MM.1S (cell line): Measurements from ENCODE around the gene OGFOD3.
"Not testable (repeated sequence)": the region's sequence is repeated elsewhere in the genome, so short reads cannot be mapped to it uniquely, and the experiment has no call there.

Experiments used
- DNase-seq: peaks from one replicate; pipeline ENCODE4 v3.0.0-alpha.2; 2015
- H2AFZ ChIP-seq: fragments of 300-600 bp; sonication (generic); 2 replicates; pipeline ENCODE4 v1.6.0; 2016; ENCODE audit warnings: antibody characterized with exemption, low read length
- H3F3A ChIP-seq: fragments of 300-600 bp; sonication (generic); 2 replicates; pipeline ENCODE4 v1.6.1; 2016; ENCODE audit warnings: mild to moderate bottlenecking, antibody characterized with exemption, low read length, moderate library complexity, mixed read lengths; ENCODE audit not compliant: insufficient read depth
- H3K27ac ChIP-seq: fragments of 300-600 bp; sonication (generic); 2 replicates; pipeline ENCODE4 v1.5.1; 2016; ENCODE audit warnings: mild to moderate bottlenecking, low read length
- H3K27me3 ChIP-seq: fragments of 300-600 bp; sonication (generic); replicated peaks from 2 replicates; pipeline ENCODE4 v1.6.0; 2016; ENCODE audit warnings: low read length; ENCODE audit not compliant: insufficient read depth
- H3K36me3 ChIP-seq: fragments of 300-600 bp; sonication (generic); replicated peaks from 2 replicates; pipeline ENCODE4 v1.6.1; 2016; ENCODE audit warnings: mild to moderate bottlenecking, low read length, mixed read lengths; ENCODE audit not compliant: insufficient read depth
- H3K4me1 ChIP-seq: fragments of 300-600 bp; sonication (generic); 2 replicates; pipeline ENCODE4 v1.6.1; 2016; ENCODE audit warnings: low read length, mixed read lengths
- H3K4me2 ChIP-seq: fragments of 300-600 bp; sonication (generic); 2 replicates; pipeline ENCODE4 v1.6.0; 2016; ENCODE audit warnings: low read depth, low read length
- H3K4me3 ChIP-seq: fragments of 300-600 bp; sonication (generic); 2 replicates; pipeline ENCODE4 v1.5.1; 2016; ENCODE audit warnings: low read length, mixed read lengths
- H3K79me2 ChIP-seq: fragments of 300-600 bp; sonication (generic); 2 replicates; pipeline ENCODE4 v1.6.1; 2016; ENCODE audit warnings: mixed run types, low read length, mixed read lengths
- H3K9ac ChIP-seq: fragments of 300-600 bp; sonication (generic); 2 replicates; pipeline ENCODE4 v1.6.1; 2016; ENCODE audit warnings: low read length, mixed read lengths
- H3K9me2 ChIP-seq: fragments of 300-600 bp; sonication (generic); replicated peaks from 2 replicates; pipeline ENCODE4 v1.6.1; 2016; ENCODE audit warnings: mild to moderate bottlenecking, low read length, mixed read lengths; ENCODE audit not compliant: insufficient read depth
- H3K9me3 ChIP-seq: fragments of 300-600 bp; sonication (generic); replicated peaks from 2 replicates; pipeline ENCODE4 v1.6.1; 2016; ENCODE audit warnings: mild to moderate bottlenecking, low read length, mixed read lengths; ENCODE audit not compliant: insufficient read depth
- H4K20me1 ChIP-seq: fragments of 300-600 bp; sonication (generic); 2 replicates; pipeline ENCODE4 v1.6.1; 2016; ENCODE audit warnings: mild to moderate bottlenecking, low read length, moderate library complexity, mixed read lengths; ENCODE audit not compliant: insufficient read depth
- CTCF ChIP-seq: fragments of 300-600 bp; sonication (generic); IDR thresholded peaks from 2 replicates; pipeline ENCODE4 v1.5.1; 2016; ENCODE audit warnings: antibody characterized with exemption, low read length, mixed read lengths
- EZH2 ChIP-seq: fragments of 300-600 bp; sonication (generic); optimal IDR thresholded peaks from 2 replicates; pipeline ENCODE3; 2017; ENCODE audit warnings: low read depth, mild to moderate bottlenecking, antibody characterized with exemption, low read length, mixed read lengths
- EZH2phosphoT487 ChIP-seq: fragments of 300-600 bp; sonication (generic); IDR thresholded peaks from 2 replicates; pipeline ENCODE4 v1.6.1; 2018; ENCODE audit warnings: antibody characterized with exemption, low read length

OGFOD3 gene

GRCh38 chr17:82463925-82464566, 45.7 kb upstream of the OGFOD3 start:
- Histone ChIP-seq H3K9me2 (no peaks in the 10 kb centered on the region), H3K4me2 (peak overlapping the region; percentile 45; the same call in 1 of the 2 replicates), H3K9me3 (no peaks in the 10 kb centered on the region), H4K20me1 (no peaks in the 10 kb centered on the region), H3K27me3 (no peaks in the 10 kb centered on the region), H3K79me2 (peaks cover 55% of the 10 kb centered on the region), H3F3A (peaks cover 25% of the 10 kb centered on the region), H3K4me1 (peaks cover 22% of the 10 kb centered on the region), H2AFZ (no peak overlapping the region), H3K4me3 (no peak overlapping the region), H3K9ac (no peak overlapping the region), H3K36me3 (peaks cover 4% of the 10 kb centered on the region), H3K27ac (peak overlapping the region; percentile 85; the same call in 1 of the 2 replicates)
- no peak for DNase-seq
- TF ChIP-seq EZH2, result no peak
- TF ChIP-seq CTCF, result no peak
- TF ChIP-seq EZH2phosphoT487, result no peak

- H2AFZ ChIP-seq, result no peak overlapping the region
- H3K9ac ChIP-seq, result no peak overlapping the region
- no peak overlapping the region for H3K27ac ChIP-seq
- no peak overlapping the region for H3K4me3 ChIP-seq
- H3K36me3 ChIP-seq, result no peaks in the 10 kb centered on the region; the same call in 1 of the 2 replicates
- no peaks in the 10 kb centered on the region for H3K27me3 ChIP-seq
- no peaks in the 10 kb centered on the region for H4K20me1 ChIP-seq
- H3K9me2 ChIP-seq, result no peaks in the 10 kb centered on the region
- no peaks in the 10 kb centered on the region for H3K9me3 ChIP-seq
- H3K4me2 ChIP-seq, result no peak overlapping the region
- H3K79me2 ChIP-seq, result peaks cover 58% of the 10 kb centered on the region
- peaks cover 31% of the 10 kb centered on the region for H3F3A ChIP-seq
- no peak for TF ChIP-seq EZH2phosphoT487
- DNase-seq, result no peak
- H3K4me1 ChIP-seq, result peaks cover 22% of the 10 kb centered on the region
These were observed 45.0 kb upstream of the OGFOD3 start for GRCh38 chr17:82463391-82463790.

- H3F3A ChIP-seq, result peaks cover 45% of the 10 kb centered on the region
- no peaks in the 10 kb centered on the region; the same call in 1 of the 2 replicates for H3K36me3 ChIP-seq
- no peak overlapping the region for H3K4me3 ChIP-seq
- no peaks in the 10 kb centered on the region for H3K27me3 ChIP-seq
- no peaks in the 10 kb centered on the region for H3K9me3 ChIP-seq
- no peak overlapping the region for H3K27ac ChIP-seq
- no peak overlapping the region for H2AFZ ChIP-seq
- H3K4me2 ChIP-seq, result no peak overlapping the region
- H4K20me1 ChIP-seq, result no peaks in the 10 kb centered on the region
- TF ChIP-seq CTCF, result no peak
- no peak for TF ChIP-seq EZH2
- TF ChIP-seq EZH2phosphoT487, result no peak
- H3K4me1 ChIP-seq, result peaks cover 31% of the 10 kb centered on the region
- H3K9me2 ChIP-seq, result no peaks in the 10 kb centered on the region
- DNase-seq, result no peak
- no peak overlapping the region for H3K9ac ChIP-seq
- peaks cover 50% of the 10 kb centered on the region for H3K79me2 ChIP-seq
These were observed 43.6 kb upstream of the OGFOD3 start for GRCh38 chr17:82461827-82462524.

GRCh38 chr17:82459936-82460335, 41.5 kb upstream of the OGFOD3 start:
- H3K4me3 ChIP-seq, H3K9me3 ChIP-seq, H2AFZ ChIP-seq, H3K27ac ChIP-seq, H3K9ac ChIP-seq, H3K9me2 ChIP-seq, H3K27me3 ChIP-seq, H3K36me3 ChIP-seq, H4K20me1 ChIP-seq, DNase-seq: not testable (repeated sequence)
- H3K79me2 ChIP-seq, result peaks cover 37% of the 10 kb centered on the region
- peaks cover 31% of the 10 kb centered on the region for H3K4me1 ChIP-seq
- peaks cover 37% of the 10 kb centered on the region for H3F3A ChIP-seq
- H3K4me2 ChIP-seq, result peak overlapping the region; percentile 66; the same call in 1 of the 2 replicates
